H1 (cell line): ENCODE results near the gene PRKD1. TPM values are rescaled to one million over a fixed set of nuclear protein-coding genes. Genes with fewer than 3 reads are reported as not detected.

Experiments
- GTF2F1 ChIP-seq: IDR thresholded peaks from 2 replicates; pipeline ENCODE4 v1.6.1; 2012; ENCODE audit warnings: low read depth, low read length, improper control_type of control experiment, borderline replicate concordance
- KDM1A ChIP-seq: fragments of 200-600, 300-600 bp; sonication (generic); IDR thresholded peaks from 2 replicates; pipeline ENCODE4 v1.7.1; 2016; ENCODE audit warnings: mild to moderate bottlenecking, low read length, borderline replicate concordance
- RNF2 ChIP-seq: fragments of 200-900, 300-1000 bp; sonication (generic); IDR thresholded peaks from 2 replicates; pipeline ENCODE4 v1.7.1; 2016; ENCODE audit warnings: borderline replicate concordance, low read depth, mild to moderate bottlenecking, antibody characterized with exemption, low read length; ENCODE audit not compliant: poor library complexity, severe bottlenecking; ENCODE audit errors: missing control alignments
- RXRA ChIP-seq: IDR thresholded peaks from 2 replicates; pipeline ENCODE4 v1.6.1; 2011; ENCODE audit warnings: low read depth, mild to moderate bottlenecking, low read length, moderate library complexity; ENCODE audit not compliant: insufficient read depth
- SIN3A ChIP-seq, 2 experiments: IDR thresholded peaks in 1 of 2; conservative IDR thresholded peaks in 1 of 2; 2 replicates each; pipeline ENCODE4 v1.6.1; 2011 to 2012; ENCODE audit warnings: low read length in 2 of 2, improper control_type of control experiment in 1 of 2, low read depth in 1 of 2, mild to moderate bottlenecking in 1 of 2
- SIRT6 ChIP-seq: IDR thresholded peaks from one replicate; pipeline ENCODE4 v1.7.1; 2012; ENCODE audit warnings: low read length, inconsistent platforms
- TBP ChIP-seq: IDR thresholded peaks from 2 replicates; pipeline ENCODE4 v1.6.1; 2011; ENCODE audit warnings: low read depth, low read length, improper control_type of control experiment
- polyA plus RNA-seq, 7 experiments: library from polyadenylated mRNA; depleted of rRNA in 3 of 7; stranded (reverse) in 5 of 7; unstranded in 2 of 7; fragments of >200 nt in 5 of 7; fragments of 200-250 nt in 2 of 7; gene quantifications; 1 replicate in 5 of 7; 2 replicates in 1 of 7; 4 replicates in 1 of 7; pipeline versions ENCODE4 v1.2.1 to v1.2.3, GENCODE V29; 2011 to 2013; ENCODE audit warnings: missing spikeins in 2 of 7, mixed read lengths in 2 of 7
- total RNA-seq: library from RNA; stranded (reverse); fragmentation: NEBNext Ultra II Directional; extraction: Animal tissue kit (Norgen Biotek cat#: 25700); gene quantifications from 2 replicates; pipeline ENCODE4 v1.2.1, GENCODE V29; 2021
- TF ChIP-seq, protein P1 (sequence below): fragments of 300-600 bp; sonication (generic); IDR thresholded peaks from 2 replicates; pipeline ENCODE4 v1.7.1; 2012; ENCODE audit warnings: low read length, moderate library complexity, mild to moderate bottlenecking, inconsistent platforms; ENCODE audit not compliant: insufficient replicate concordance
- TF ChIP-seq, protein P2 (sequence below): IDR thresholded peaks from 2 replicates; pipeline ENCODE4 v1.6.1; 2012; ENCODE audit warnings: inconsistent platforms

Gene PRKD1
- total and polyA plus RNA-seq, 2 of the 8 experiments (the other 6 are each of a cell fraction or from before 2014, with no cell fraction given), result 3.6 to 6.8 TPM

DNA sequence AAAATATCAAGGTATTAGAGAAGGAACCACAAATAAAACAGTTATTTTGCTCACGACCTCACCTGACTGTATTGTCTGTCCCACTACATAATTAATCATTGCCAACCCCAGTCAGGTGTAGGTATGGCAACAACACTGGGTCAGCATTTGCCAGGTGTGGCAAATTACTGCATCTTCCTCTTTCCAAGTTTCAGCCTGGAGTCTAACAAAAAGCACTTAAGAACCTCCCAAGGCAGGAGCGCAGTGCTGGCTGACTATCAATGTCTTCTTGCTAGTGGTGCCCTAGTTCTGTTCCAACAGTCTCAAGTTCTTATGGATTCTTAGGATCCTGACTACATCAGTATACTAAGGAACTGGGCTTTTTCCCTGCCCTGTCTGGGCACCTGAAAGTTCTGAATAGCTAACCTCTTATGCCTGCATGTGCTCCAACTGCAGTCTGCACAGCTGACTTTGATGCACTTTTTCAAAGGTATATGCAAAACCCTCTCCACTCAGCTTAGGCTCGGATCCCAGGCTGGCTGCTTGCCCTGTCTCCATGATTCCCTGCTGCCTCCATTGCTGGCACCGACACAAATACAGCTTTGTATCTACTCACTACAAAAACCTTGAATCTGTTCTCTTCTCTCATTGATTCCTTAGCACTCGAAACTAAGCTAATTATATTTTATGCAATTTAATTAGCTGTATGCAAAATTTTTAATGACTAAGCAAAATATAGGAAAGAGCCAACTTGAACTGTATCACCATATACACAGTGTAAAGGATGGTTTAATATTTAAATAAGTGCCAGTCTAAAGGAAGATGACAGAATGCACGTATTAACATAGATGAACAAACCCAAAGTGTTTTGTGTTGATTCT lies 113.3 kb downstream of the PRKD1 start (continued):
- TF ChIP-seq, protein P1, sequence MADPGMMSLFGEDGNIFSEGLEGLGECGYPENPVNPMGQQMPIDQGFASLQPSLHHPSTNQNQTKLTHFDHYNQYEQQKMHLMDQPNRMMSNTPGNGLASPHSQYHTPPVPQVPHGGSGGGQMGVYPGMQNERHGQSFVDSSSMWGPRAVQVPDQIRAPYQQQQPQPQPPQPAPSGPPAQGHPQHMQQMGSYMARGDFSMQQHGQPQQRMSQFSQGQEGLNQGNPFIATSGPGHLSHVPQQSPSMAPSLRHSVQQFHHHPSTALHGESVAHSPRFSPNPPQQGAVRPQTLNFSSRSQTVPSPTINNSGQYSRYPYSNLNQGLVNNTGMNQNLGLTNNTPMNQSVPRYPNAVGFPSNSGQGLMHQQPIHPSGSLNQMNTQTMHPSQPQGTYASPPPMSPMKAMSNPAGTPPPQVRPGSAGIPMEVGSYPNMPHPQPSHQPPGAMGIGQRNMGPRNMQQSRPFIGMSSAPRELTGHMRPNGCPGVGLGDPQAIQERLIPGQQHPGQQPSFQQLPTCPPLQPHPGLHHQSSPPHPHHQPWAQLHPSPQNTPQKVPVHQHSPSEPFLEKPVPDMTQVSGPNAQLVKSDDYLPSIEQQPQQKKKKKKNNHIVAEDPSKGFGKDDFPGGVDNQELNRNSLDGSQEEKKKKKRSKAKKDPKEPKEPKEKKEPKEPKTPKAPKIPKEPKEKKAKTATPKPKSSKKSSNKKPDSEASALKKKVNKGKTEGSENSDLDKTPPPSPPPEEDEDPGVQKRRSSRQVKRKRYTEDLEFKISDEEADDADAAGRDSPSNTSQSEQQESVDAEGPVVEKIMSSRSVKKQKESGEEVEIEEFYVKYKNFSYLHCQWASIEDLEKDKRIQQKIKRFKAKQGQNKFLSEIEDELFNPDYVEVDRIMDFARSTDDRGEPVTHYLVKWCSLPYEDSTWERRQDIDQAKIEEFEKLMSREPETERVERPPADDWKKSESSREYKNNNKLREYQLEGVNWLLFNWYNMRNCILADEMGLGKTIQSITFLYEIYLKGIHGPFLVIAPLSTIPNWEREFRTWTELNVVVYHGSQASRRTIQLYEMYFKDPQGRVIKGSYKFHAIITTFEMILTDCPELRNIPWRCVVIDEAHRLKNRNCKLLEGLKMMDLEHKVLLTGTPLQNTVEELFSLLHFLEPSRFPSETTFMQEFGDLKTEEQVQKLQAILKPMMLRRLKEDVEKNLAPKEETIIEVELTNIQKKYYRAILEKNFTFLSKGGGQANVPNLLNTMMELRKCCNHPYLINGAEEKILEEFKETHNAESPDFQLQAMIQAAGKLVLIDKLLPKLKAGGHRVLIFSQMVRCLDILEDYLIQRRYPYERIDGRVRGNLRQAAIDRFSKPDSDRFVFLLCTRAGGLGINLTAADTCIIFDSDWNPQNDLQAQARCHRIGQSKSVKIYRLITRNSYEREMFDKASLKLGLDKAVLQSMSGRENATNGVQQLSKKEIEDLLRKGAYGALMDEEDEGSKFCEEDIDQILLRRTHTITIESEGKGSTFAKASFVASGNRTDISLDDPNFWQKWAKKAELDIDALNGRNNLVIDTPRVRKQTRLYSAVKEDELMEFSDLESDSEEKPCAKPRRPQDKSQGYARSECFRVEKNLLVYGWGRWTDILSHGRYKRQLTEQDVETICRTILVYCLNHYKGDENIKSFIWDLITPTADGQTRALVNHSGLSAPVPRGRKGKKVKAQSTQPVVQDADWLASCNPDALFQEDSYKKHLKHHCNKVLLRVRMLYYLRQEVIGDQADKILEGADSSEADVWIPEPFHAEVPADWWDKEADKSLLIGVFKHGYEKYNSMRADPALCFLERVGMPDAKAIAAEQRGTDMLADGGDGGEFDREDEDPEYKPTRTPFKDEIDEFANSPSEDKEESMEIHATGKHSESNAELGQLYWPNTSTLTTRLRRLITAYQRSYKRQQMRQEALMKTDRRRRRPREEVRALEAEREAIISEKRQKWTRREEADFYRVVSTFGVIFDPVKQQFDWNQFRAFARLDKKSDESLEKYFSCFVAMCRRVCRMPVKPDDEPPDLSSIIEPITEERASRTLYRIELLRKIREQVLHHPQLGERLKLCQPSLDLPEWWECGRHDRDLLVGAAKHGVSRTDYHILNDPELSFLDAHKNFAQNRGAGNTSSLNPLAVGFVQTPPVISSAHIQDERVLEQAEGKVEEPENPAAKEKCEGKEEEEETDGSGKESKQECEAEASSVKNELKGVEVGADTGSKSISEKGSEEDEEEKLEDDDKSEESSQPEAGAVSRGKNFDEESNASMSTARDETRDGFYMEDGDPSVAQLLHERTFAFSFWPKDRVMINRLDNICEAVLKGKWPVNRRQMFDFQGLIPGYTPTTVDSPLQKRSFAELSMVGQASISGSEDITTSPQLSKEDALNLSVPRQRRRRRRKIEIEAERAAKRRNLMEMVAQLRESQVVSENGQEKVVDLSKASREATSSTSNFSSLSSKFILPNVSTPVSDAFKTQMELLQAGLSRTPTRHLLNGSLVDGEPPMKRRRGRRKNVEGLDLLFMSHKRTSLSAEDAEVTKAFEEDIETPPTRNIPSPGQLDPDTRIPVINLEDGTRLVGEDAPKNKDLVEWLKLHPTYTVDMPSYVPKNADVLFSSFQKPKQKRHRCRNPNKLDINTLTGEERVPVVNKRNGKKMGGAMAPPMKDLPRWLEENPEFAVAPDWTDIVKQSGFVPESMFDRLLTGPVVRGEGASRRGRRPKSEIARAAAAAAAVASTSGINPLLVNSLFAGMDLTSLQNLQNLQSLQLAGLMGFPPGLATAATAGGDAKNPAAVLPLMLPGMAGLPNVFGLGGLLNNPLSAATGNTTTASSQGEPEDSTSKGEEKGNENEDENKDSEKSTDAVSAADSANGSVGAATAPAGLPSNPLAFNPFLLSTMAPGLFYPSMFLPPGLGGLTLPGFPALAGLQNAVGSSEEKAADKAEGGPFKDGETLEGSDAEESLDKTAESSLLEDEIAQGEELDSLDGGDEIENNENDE, result no peak
- TF ChIP-seq SIRT6, result no peak
- no peak for TF ChIP-seq RNF2
- TF ChIP-seq, protein P2, sequence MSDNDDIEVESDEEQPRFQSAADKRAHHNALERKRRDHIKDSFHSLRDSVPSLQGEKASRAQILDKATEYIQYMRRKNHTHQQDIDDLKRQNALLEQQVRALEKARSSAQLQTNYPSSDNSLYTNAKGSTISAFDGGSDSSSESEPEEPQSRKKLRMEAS, result no peak
- TF ChIP-seq RXRA, result no peak
- TF ChIP-seq KDM1A, result no peak
- TF ChIP-seq SIN3A (conservative IDR thresholded peaks at IDR 0.05 in 1 of 2, IDR thresholded peaks at IDR 0.05 in 1 of 2; ENCODE audit: low read depth in 1 of 2, low read length in 2 of 2), result no peak
- TF ChIP-seq TBP, result no peak
- TF ChIP-seq GTF2F1, result no peak
